Inferior parietal cortex (tissue), 1 donor: ENCODE measurements around the gene FERMT2.

Experiments
- DNase-seq: peaks from one replicate; pipeline ENCODE4 v3.0.0-alpha.2; 2016; ENCODE audit errors: extremely low spot score

Gene FERMT2

DNA sequence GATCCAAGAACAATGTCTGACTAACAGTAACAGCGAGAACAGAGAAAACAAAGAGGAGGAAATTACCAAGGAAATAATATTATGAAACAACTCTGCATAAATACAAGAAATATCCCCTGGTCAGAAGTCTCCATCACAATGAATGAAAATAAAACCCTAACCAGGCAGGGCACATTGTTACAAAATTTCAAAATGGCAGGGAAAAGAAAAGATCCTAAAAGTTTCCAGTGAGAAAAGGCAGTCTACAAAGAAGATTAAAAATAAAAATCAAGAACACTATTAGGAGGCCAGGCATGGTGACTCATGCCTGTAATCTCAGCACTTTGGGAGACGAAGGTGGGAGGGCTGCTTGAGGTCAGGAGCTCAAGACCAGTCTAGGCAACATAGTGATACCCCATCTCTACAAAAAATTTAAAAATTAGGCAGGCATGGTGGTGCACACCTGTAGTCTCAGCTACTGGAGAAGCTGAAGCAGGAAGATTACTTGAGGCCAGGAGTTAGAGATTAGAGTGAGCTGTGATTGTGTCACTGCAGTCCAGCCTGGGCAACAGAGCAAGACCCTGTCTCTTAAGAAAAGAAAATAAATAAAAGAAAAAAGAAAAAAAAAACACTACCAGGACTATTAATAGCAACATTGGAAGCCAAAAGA is 47.8 kb downstream of the FERMT2 start:
- no peak for DNase-seq

DNA sequence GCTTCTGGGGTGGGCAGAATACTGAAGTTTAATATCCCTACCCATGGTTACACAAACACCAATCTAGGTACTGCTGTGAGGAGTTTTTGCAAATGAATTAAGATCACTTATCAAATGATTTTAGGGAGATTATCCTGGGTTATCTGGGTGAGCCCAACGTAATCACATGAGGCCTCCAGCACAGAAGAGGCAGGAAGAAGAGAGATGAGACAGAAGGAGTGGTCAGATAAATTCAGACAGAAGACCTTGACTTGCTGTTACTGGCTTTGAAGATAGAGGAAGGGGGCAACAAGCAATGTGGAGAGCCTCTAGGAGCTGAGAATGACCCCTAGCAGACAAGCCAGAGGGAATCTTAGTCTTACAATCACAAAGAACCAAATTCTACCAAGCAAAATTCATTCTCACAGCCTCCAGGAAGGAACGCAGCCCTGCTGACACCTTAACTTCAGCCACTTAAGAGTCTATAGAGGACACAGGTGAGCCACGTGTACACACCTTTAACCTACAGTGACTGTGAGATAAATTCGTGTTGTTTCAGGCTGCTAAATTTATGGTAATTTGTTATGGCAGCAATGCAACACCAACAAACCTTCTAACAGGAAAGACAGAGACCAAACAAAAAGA is 49.4 kb downstream of the FERMT2 start:
- DNase-seq = no peak

DNA sequence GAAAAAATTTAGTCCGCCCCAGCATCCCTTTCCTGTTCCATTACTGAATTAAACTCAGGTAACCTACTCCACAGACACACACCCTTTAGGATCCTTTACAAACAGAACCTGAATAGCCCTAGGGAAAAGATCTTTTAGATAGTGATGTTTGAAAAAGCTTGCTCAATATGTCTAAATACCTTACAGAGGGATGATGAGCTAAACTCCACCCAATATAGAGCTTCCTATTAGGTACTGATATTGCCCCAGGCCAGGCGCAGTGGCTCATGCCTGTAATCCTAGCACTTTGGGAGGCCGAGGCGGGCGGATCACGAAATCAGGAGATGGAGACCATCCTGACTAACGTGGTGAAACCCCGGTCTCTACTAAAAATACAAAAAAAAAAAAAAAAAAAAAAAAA is 50.1 kb downstream of the FERMT2 start:
- no peak for DNase-seq

DNA sequence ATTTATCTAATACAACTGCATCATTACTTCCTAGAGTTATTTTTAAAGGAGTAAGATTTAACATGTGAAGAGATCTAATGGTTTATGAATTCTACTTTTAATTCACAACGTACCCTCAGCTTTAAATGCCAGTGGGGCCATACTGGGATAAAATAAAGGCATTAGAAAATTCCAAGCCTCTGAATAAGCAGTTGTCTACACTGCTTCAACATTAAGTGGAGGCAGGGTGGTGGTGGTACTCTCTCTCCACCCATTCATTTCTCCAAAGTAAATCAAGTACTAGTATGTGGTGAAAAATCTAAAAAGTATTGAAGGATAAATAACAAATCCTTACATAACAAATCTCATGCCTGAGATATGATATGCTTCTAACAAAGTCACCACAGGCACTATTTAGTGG is 52.4 kb downstream of the FERMT2 start:
- no peak for DNase-seq

DNA sequence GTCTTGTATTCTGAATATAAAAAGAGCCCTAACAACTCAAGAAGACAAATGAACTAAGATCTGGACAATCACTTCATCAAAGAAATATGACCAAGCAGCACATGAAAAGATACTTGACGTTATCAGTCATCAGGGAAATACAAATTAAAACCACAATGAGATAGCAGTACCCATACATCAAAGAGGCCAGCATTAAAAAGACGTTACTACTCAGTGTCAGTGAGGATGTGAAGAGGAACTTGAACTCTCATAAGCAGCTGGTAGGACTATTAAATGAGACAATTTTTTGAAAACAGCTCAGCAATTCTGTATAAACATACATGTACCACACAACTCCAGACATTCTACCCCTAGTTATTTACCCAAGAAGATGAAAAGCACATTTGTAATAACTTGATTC is 55.9 kb downstream of the FERMT2 start:
- DNase-seq = no peak

DNA sequence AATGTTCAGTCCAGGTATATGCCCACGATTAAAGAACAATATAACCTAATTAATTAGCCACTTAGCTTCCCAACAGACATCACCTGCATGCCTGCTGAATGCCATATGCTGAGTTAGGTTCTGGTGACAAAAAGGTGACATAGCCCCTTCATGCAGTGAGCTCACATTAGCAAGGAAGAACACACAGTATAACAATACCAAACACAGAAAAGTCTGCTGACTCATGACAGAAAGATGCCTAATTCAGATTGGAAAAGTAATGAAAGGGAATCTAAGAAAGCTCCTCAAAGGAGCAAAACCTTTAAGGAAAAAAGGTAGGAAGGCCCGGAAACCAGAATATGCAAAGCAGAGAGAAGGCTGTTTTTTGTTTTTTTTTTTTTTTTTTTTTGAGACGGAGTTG is 59.0 kb downstream of the FERMT2 start:
- no peak for DNase-seq

DNA sequence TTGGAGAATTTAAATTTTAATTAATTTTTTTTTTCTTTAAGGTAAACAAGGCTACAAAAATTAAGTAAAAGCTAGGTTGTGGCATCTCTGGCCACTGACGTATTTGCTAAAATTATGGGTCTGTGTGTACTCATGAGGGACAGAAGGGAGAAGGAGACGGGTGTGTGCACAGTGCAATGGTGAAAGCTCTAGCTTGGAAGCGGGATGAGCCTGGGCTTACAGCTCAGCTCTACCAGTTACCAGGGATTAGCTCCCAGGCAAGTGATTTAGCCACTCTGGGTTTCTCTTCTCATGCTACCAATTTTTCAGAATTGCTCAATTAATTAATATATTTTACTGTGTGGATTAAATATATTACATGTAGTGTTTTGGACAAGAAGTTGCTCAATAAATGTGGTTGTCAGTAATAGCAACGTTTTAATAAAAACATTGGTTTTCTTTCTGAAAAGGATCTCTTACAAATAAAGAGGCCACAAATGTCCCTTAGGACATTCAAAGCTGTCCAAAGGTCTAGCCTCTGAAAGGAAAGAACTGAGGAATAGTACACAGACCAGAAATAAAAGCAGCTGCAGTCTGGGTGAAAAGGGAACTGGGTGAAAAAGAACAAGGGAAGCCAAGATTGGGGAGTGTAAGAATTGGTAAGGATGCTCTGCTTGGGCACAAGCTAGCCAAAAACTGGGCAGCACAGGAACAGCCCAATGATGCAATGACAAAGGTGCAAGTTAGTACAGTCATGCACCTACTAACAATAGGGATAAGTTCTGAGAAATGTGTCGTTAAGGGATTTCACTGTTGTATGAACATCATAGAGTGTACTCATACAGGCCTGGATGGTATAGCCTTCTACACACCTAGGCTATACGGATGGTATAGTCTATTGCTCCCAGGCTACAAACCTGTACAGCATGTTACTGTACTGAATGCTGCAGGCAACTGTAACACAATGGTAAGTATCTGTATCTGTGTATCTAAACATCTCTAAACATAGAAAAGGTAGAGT is 61.7 kb downstream of the FERMT2 start:
- DNase-seq = no peak

DNA sequence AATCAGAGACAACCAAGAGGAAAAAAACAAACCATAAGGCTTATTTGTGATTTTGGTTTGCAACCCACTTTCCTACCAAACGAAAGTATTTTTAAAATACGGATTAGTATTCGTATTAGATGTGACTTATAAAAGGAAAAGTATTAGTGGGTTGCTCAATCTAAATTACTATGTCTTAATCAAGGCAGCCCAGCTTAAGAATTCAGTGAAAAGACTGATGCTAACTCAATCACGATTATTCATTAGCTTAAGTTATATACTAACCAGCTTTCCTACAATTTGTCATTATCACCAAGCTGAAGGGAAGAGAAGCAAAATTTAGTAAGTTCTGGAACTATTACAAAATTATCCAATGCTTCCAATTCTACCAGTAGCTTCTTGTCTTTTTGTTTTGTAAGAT is 62.7 kb downstream of the FERMT2 start:
- DNase-seq = no peak

DNA sequence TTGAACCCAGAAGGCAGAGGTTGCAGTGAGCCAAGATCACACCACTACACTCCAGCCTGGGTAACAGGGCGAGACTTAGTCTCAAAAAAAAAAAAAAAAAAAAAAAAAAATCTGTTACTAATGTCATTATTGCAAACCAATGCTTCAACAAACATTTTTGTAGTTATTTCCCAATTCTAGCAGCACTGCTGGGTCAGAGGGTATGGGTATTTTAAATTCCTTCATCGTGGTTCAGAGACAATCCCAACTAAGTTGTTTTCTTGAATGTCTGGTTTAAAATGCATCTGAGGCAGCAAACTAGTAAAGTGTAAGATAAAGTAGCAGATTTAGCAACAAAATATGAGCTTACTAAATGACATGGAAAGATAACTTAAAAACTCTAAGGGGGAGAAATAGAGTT is 65.6 kb downstream of the FERMT2 start:
- DNase-seq = no peak

DNA sequence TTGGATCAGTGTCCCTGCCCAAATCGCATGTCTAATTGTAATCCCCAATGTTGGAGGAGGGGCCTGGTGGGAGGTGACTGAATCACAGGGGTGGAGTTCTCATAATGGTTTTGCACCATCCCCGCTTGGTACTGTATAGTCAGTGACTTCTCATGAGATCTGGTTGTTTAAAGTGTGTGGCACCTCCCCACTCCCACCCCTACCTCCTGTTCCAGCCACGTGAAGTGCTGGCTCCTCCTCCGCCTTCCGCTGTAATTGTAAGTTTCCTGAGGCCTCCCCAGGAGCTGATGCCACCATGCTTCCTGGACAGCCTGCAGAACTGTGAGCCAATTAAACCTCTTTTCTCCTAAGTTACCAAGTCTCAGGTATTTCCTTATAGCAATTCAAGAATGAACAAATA is 67.2 kb downstream of the FERMT2 start:
- DNase-seq = no peak

DNA sequence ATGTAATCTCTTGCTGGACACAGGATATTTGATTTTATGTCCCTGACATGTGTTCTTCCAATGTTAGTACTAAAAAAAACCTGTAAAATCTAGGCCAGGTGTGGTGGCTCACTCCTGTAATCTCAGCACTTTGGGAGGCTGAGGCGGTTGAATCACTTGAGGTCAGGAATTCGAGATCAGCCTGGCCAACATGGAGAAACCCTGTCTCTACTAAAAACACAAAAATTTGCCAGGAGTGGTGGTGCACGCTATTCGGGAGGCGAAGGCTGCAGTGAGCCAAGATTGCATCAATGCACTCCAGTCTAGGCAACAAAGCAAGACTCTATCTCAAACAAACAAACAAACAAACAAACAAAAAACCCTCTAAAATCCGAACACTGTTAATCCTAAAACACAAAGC is 68.0 kb downstream of the FERMT2 start:
- no peak for DNase-seq

DNA sequence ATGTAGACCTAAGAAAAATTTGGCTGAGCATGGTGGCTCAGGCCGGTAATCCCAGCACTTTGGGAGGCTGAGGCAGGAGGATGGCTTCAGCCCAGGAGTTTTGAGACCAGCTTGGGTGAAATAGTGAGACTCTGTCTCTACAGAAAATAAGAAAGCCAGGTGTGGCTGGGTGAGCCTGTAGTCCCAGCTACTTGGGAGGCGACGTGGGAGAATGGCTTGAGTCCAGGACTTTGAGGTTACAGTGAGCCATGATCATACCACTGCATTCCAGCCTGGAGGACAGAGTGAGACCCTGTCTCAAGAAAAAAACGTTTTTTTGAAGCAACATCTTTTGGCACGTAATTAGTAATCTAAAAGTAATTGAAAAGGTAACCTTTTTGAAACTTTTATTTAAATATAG is 70.9 kb downstream of the FERMT2 start:
- DNase-seq = no peak

DNA sequence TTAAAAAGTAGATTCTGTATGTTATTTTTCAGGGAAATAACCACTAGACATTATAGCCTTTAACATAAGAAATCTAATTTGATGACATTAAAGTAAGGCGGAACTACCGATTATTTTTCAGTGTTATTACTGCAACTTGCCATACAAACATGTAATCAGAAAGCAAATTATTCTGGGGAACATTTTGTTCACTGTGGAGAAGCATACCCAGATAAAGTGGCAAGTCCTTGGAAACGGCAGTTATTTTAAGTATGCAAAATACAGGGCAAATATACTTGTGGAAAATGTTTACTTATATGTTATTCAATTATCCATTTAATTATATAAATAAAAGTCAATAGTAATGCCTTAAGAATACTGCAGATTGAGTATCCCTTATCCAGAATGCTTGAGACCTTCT is 71.9 kb downstream of the FERMT2 start:
- no peak for DNase-seq

DNA sequence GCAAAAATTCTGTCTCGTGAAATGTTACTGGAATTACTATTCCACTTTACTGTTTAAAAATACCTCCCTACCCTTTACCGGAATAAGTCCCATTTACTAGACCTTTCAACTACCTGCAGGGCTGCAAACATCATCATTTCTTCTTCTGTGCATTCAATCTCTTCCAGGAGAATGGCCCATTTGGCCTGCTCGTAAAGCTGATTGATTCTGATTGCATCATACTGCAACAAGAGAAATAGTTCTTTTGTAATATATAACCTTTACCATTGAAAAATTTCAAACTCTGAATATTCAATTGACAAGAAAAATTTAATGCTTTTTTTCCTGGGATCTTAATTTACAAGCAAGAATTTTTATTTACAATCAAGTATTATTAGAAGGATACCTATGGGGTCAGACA is 72.4 kb downstream of the FERMT2 start:
- DNase-seq = no peak

DNA sequence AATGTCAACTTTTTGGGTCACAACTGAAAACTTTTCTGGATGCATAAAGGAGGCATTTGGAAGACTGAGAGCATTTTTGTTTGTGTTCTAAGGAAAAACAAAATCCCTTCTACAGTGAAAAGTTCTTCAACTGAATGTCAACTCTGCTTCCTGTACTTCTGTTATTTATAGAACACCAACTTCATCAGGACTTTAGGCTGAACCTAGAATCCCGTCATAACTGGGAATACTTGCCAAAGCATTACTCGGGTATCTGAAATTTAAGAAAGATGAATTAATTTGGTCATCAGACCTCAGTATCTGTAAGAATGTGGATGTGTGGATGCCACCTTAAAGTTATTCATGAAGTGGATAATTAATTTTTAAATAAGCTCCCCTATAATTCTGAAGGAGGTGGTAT is 73.2 kb downstream of the FERMT2 start:
- no peak for DNase-seq

DNA sequence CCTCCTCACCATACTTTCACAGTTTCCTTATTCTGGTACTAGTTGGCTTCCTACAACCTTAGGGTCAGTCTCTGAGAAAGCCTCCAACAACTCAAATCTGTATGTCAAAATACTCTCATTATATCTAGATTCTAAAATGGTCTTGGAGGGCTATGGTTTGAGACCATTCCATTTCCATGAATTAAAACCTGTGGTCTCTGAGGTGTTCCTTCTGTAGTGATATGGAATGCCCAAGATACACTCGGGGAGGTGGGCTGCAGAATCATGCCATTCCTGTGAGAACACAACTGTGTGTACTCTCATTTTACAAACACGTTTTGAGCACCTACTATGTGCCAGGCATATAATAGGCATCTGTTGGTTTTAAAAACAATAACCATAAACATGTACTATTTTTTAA is 74.0 kb downstream of the FERMT2 start:
- DNase-seq = no peak

DNA sequence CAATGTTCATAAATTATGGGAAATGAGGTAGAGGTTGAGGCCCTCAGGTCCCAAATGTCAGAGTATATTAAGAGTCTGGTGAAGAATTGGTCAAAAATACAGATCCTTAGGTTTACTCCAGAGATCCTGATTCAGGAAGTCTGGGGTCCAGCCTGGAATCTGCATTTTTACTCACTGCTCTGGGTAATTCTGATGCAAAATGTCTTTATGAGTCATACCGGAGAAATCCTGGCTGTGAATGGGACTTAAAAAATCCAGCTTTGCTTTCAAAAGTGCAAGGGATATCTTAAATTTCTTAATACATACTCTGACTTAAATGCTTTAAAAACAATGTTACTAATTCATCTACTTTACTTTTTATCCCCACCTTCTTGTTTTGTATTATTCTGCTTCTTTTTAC is 74.5 kb downstream of the FERMT2 start:
- no peak for DNase-seq

DNA sequence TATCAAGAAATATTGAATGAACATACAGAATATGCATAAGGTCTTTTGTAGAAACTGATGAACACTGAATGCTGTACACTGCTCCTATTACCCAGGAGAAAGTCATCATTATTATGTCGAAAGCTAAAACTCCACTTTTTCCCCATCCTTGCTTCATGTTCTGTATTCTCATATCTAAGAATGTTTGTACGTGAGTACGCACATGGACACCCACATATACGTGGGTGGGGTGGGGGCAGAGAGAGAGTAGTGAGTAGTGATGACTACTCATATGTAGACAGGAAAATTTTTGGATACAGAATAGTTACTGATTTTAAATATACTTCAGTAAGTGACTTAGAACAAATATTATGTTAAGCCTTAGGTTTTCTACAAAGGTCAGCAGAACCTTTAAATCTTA is 75.1 kb downstream of the FERMT2 start:
- no peak for DNase-seq

DNA sequence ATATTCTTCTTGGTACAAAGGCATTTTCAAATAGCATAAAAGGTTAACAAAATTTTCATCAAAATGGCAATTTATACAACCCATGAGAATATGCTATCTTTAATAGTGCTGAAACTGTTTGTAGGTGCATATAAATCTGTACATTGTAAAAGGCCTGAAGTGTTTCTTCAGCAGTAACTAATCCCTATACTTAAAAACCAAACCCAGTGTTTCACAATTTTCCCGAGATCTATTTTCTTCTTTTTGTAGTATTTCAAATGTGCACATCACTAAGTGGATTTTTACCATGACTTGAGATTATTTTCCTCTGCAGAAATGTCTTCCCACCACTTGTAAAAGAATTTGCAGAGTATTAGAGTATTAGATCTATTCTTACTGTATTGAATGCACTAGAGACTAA is 76.5 kb downstream of the FERMT2 start:
- no peak for DNase-seq

DNA sequence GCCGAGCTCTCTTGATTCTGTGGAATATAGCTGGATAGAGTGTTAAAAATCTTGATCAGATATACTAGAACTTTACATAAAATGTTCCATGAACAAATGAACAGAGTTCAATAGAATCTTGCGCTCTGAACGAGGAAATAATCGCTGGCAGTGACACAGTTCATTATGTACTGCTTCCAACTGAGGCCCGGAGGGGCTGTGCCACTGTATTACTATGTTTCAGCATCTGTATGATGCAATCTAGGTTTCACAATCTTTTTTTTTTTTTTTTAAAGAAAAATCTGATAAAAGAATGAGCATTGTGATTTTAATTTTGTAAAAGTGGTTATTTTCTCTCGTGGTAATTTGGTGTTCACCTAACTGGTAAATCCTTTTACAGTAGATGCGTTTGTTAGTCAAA is 77.2 kb downstream of the FERMT2 start:
- DNase-seq = no peak

DNA sequence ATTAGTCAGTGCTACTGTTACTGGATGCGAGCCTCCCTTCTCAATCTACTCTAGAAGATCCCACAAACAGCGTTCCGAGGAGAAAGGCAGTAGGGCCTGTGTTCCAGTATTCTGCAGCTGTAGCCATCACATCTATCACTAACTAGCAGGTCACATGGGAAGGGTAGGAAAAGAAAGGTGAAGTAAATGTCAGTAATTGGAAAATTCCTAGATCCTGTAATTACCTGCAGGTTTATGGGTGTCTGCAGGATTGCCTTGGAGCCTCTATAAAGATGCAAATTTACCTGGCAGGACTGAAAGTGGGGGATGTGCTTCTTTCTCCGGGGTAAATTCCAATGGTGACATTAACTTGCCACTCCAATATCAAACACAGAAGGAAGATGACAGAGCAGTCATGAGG is 77.8 kb downstream of the FERMT2 start:
- no peak for DNase-seq

DNA sequence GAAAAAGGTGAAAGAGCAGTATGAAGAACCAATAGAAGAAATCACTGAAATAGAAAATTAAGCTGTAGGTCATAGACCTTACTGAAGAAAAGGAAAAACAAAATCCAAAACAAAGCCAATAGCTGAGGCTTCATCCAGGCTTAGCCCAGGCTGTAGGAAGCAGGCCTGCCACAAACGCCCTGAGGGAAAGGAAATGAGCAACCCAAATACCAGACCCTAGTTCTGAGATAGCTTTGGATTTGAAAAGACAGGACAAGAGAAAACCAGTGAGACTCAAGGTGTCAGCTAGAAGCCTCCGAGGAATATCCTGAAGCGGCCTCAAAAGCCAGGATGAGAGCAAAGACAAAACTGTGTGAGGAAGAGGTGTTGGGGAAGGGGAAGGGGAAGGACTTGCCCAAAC is 79.2 kb downstream of the FERMT2 start:
- no peak for DNase-seq
